HUES6 (cell line): ENCODE data around the gene ADIPOQ.
"Not testable (repeated sequence)": the region's sequence is repeated elsewhere in the genome, so short reads cannot be mapped to it uniquely, and the experiment has no call there.

ENCODE experiments used
- H3K27ac ChIP-seq: 2 replicates; pipeline ENCODE4 v1.7.0; 2013; ENCODE audit warnings: low read depth, mild to moderate bottlenecking, low read length, inconsistent platforms
- H3K27me3 ChIP-seq: 2 replicates; pipeline ENCODE4 v1.6.1; 2013; ENCODE audit warnings: low read length; ENCODE audit not compliant: control insufficient read depth, insufficient read depth
- H3K36me3 ChIP-seq: 2 replicates; pipeline ENCODE4 v1.6.1; 2013; ENCODE audit warnings: low read length; ENCODE audit not compliant: control insufficient read depth, insufficient read depth
- H3K4me1 ChIP-seq: 2 replicates; pipeline ENCODE4 v1.6.1; 2013; ENCODE audit warnings: low read length; ENCODE audit not compliant: control insufficient read depth, insufficient read depth
- H3K4me3 ChIP-seq: 2 replicates; pipeline ENCODE4 v1.5.1; 2013; ENCODE audit warnings: low read depth, low read length
- H3K9ac ChIP-seq: one replicate; pipeline ENCODE4 v1.6.1; 2013; ENCODE audit warnings: mild to moderate bottlenecking, low read length
- H3K9me3 ChIP-seq: 2 replicates; pipeline ENCODE4 v1.6.1; 2013; ENCODE audit warnings: low read depth, low read length; ENCODE audit not compliant: control insufficient read depth, insufficient read depth

Gene ADIPOQ

DNA sequence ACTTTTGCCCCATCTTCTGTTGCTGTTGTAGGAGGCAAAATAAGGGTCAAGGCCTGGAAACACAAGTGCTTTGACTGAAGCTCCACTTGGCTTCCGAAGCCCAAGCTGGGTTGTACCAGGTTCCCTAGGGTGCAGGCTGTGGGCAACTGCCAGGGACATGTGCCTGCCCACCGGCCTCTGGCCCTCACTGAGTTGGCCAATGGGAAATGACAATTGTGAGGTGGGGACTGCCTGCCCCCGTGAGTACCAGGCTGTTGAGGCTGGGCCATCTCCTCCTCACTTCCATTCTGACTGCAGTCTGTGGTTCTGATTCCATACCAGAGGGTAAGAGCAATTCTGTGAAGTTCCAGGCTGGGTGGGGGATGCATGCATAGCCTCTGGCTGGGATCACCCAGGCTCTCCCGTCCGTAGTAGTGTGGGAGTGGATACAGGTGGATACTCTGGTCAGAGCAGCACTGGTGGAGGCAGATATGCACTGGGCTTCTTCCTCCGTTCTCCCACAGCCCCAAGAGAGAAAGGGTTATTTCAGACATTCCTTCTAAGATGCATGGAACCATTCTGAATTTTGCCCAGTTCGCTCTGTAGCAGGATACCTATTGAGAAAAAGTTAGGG, at the start of gene ADIPOQ:
Gene ADIPOQ, plus strand, starts transcription at position 285 of the 613 bp plus-strand sequence. CDS start 10,349 bp downstream, outside the sequence.
- Histone ChIP-seq H3K9me3 (no peaks in the 10 kb centered on the region), H3K4me3 (no peak within 1 kb of the TSS), H3K9ac (peak within 1 kb of the TSS; percentile 19), H3K27ac (no peak within 1 kb of the TSS), H3K36me3 (no peaks in the 10 kb centered on the region), H3K4me1 (no peaks in the 10 kb centered on the region), H3K27me3 (no peaks in the 10 kb centered on the region; the same call in 1 of the 2 replicates)

DNA sequence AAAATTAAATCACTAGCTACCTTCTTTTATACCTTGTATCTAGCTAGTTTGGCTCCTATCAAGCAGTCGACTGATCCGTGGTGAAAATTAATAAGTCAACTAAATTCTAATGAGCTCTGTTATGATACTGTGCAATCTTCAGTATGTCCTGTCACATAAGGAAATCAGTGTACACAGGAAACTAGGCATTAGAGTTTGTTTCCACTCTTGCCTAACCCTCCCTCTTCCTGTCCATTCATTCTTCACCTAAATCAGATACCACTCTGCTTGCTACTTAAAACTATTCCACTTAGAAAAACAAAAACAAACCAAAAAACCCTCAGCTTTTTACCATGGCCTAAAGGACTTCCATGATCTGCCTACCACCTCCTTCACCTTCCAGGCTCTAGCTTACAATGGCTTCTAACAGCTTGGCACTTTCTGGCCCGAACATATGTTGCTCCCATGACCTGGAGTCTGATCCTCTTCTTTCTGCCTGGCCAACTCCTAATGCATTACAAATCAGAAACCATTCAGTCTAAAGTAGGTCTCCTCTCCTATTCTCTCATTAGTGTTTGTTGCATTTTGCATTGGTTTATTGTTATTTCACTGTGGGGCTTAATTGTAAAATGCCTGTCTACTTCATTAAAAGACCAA, 44.2 kb upstream of the ADIPOQ start:
- Histone ChIP-seq H3K9ac (no peak overlapping the region), H3K4me3 (no peak overlapping the region), H3K27ac (no peak overlapping the region), H3K4me1 (no peaks in the 10 kb centered on the region), H3K36me3 (peaks cover 91% of the 10 kb centered on the region), H3K27me3 (no peaks in the 10 kb centered on the region), H3K9me3 (no peaks in the 10 kb centered on the region)

DNA sequence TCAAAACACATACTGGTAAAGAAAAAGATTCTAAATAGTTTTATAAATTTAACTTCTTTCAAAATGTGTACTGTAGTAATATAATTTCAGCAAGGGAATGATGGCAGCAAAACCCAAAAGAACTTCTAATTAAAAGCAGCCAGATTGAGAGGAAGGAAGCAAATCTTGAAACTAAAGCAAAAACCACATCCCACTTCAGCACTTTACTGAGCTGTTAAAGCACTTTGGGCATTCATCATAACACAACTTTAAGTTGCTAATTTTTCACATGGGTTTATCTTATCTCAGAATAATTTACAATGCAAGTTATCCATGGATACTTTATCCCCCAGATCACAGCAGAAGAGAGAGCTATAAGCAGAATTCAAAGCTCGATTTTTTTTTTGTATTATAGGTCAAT, 42.2 kb upstream of the ADIPOQ start:
- H3K27ac ChIP-seq, result no peak overlapping the region
- H3K36me3 ChIP-seq, result peaks cover 91% of the 10 kb centered on the region

DNA sequence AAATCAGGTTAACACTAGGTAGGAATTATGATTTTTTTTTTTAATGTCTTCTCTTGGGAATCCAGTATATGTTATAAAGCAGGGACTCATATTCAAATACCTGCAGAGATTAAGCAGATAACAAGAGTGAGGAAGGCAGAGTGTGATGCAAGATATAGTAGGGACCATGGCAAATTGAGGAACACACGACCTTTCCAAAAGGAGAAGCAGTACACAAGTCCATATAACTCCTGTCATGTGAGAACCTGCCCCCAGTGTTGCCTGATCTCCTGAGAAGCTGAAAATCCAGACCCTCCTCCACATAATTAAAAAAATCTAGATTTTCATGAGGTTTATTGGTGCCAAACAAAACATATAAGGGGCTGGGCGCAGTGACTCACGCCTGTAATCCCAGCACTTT, 39.8 kb upstream of the ADIPOQ start:
- Histone ChIP-seq H3K27me3 (no peaks in the 10 kb centered on the region), H3K9ac (no peak overlapping the region), H3K4me1 (peaks cover 8% of the 10 kb centered on the region), H3K27ac (no peak overlapping the region), H3K4me3 (no peak overlapping the region), H3K9me3 (no peaks in the 10 kb centered on the region), H3K36me3 (peaks cover 72% of the 10 kb centered on the region)

More for the DNA sequence above, 42.2 kb upstream of the ADIPOQ start:
- no peaks in the 10 kb centered on the region for H3K4me1 ChIP-seq
- no peak overlapping the region for H3K4me3 ChIP-seq
- no peaks in the 10 kb centered on the region for H3K27me3 ChIP-seq
- no peak overlapping the region for H3K9ac ChIP-seq
- H3K9me3 ChIP-seq, result no peaks in the 10 kb centered on the region

DNA sequence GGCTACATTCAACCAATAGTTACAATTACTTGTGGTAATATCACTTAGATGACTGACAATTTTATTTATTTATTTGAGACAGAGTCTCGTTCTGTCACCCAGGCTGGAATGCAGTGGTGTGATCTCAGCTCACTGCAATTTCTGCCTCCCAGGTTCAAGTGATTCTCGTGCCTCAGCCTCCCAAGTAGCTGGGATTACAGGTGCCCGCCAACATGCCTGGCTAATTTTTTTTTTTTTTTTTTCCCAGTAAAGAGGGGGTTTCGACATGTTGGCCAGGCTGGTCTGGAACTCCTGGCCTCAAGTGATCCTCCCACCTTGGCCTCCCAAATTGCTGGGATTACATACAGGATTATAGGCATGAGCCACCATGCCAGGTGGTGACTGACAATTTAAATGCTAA, 39.1 kb upstream of the ADIPOQ start:
- H3K27me3 ChIP-seq, H3K27ac ChIP-seq, H3K9me3 ChIP-seq, H3K4me1 ChIP-seq, H3K9ac ChIP-seq, H3K4me3 ChIP-seq: not testable (repeated sequence)
- H3K36me3 ChIP-seq, result peaks cover 64% of the 10 kb centered on the region

DNA sequence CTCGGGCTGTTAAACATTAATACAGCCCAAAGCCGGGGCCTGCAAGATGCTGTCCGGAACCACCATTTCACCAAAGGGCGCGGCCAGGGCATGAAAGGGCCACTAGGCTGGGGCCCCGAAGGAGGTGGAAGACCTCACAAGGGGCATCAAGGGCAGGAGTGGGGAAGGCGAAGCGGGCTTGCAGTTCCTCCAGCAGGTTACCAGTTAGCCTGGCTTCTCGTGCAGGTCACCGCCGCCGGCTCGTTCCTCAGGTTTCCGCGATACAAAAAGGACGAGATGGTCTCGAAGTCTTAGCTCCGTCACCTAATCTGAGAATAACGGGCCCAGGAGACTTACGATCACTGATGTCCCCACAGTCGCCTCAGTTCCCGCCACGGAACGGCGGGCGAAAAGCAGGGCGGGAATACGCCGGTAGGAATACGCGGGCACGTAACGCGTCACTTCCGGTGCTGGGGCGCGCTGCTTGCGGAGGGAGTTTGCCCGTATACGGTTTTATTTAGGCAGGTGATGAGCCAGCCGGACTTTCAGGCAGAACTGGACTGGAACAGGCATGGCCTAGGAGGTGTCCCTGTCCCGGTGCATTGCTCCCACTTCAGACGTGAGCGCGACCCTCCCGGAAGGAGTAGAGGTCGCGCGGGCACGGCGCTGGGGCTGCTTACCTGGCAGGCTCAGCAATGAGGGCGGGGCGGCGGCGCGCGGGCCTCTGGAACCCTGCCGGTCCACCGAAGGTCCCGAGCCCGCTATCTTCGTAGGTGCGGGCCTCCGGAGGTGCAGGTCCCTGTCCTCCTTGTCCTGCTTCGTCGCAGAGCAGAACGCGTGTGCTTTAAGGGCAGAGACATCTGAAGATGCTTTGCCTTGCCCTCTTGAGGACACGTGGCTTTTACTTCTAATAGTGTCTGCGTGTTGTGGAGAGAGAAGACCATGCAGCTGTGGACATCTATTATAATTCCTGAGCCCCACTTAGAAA, 36.1 kb upstream of the ADIPOQ start, which contains the start of gene RFC4:
Gene RFC4, minus strand, starts transcription at position 394 of the 967 bp plus-strand sequence. CDS start 1,769 bp downstream, outside the sequence.
- peak within 1 kb of the TSS; percentile 98 for H3K9ac ChIP-seq
- H3K4me1 ChIP-seq, result peaks cover 8% of the 10 kb centered on the region
- no peaks in the 10 kb centered on the region for H3K9me3 ChIP-seq
- peak within 1 kb of the TSS; percentile 91 for H3K27ac ChIP-seq
- peaks cover 36% of the 10 kb centered on the region for H3K36me3 ChIP-seq
- peak within 1 kb of the TSS; percentile 89 for H3K4me3 ChIP-seq
- no peaks in the 10 kb centered on the region for H3K27me3 ChIP-seq

DNA sequence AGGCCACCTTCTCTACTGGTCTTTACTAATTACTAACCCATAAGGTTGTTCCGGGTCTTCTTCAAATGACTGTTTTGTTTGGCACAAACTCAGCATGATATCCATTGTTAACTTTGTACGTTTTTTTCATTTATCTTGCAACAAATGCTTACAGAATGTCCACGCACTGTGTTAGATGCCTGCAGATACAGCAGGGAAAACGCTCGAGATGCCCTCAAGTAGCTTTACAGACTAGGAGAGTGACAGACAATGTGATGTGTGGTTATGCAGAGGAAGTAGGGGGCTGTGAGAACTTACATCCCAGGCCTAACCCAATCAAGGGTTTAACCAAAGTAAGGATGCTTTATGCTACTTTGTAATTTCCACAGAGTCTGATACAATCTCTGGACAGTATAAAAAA, 35.3 kb upstream of the ADIPOQ start:
- peaks cover 8% of the 10 kb centered on the region for H3K4me1 ChIP-seq
- H3K4me3 ChIP-seq, result peak overlapping the region; percentile 89
- H3K36me3 ChIP-seq, result peaks cover 28% of the 10 kb centered on the region
- H3K9ac ChIP-seq, result peak overlapping the region; percentile 98
- peak overlapping the region; percentile 91; the same call in 1 of the 2 replicates for H3K27ac ChIP-seq
- no peaks in the 10 kb centered on the region for H3K9me3 ChIP-seq
- no peaks in the 10 kb centered on the region for H3K27me3 ChIP-seq

DNA sequence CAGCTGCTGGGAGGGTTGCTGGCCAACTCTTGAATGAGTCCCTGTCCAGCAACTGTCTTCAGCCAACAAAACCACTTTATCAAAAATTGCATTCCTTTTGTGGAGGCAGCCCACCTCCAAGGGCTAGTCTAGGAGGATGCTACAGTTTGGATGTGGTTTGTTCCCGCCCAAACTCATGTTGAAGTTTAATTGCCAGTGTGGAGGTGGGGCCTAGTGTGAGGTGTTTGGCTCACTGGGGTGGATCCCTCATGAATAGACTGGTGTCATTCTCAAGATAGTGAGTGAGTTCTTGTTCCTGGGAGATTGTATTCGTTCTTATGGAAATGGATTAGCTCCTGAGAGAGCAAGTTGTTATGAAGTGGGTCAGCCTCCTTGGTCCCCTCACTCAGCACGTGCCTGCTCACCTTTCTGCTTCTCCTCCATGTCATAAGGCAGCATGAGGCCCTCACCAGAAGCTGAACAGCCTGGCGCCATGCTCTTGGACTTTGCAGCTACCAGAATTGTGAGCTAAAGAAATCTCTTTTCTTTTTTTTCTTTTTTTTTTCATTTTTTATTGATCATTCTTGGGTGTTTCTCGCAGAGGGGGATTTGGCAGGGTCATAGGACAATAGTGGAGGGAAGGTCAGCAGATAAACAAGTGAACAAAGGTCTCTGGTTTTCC, 32.0 kb upstream of the ADIPOQ start:
- H3K27me3 ChIP-seq, result no peaks in the 10 kb centered on the region
- no peaks in the 10 kb centered on the region for H3K36me3 ChIP-seq
- peaks cover 11% of the 10 kb centered on the region for H3K4me1 ChIP-seq
- no peak overlapping the region for H3K4me3 ChIP-seq
- H3K9ac ChIP-seq, result no peak overlapping the region
- no peaks in the 10 kb centered on the region for H3K9me3 ChIP-seq
- H3K27ac ChIP-seq, result no peak overlapping the region

DNA sequence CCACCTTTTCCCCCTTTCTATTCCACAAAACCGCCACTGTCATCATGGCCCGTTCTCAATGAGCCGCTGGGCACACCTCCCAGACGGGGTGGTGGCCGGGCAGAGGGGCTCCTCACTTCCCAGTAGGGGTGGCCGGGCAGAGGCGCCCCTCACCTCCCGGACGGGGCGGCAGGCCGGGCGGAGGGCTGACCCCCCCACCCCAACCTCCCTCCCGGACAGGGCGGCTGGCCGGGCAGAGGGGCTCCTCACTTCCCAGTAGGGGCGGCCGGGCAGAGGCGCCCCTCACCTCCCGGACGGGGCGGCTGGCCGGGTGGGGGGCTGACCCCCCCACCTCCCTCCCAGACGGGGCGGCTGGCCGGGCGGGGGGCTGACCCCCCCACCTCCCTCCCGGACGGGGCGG, 31.2 kb upstream of the ADIPOQ start:
- not testable (repeated sequence) for H3K9ac ChIP-seq, H3K9me3 ChIP-seq, H3K4me3 ChIP-seq, H3K36me3 ChIP-seq, H3K27me3 ChIP-seq, H3K27ac ChIP-seq
- H3K4me1 ChIP-seq, result peaks cover 19% of the 10 kb centered on the region

DNA sequence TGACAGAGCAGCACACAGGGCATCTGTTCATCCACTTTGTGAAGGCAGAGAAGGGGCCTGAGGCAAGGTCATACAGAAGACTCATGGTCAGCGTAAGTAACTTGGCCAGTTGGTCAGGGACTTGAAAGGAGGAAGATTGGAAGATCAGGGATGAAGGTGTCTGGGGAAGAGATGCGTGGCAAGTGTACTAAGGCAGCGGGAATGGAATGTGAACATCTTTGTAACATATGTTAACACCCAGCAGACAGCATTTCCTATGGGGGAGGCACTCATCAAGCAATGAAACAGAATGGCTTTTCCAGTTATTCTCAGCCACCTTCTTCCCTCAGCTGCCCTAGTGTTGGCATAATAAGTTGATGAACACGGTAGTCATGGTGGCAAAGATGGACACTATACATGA, 28.4 kb upstream of the ADIPOQ start:
- Histone ChIP-seq H3K9ac (no peak overlapping the region), H3K4me3 (no peak overlapping the region), H3K36me3 (no peaks in the 10 kb centered on the region), H3K27ac (no peak overlapping the region), H3K4me1 (peaks cover 14% of the 10 kb centered on the region), H3K27me3 (no peaks in the 10 kb centered on the region), H3K9me3 (no peaks in the 10 kb centered on the region)
